HCT116 (cell line): ENCODE results near the gene POLR3F.

ENCODE experiments used
- EZH2 ChIP-seq: fragments of 200-600 bp; sonication (generic); IDR thresholded peaks from 2 replicates; pipeline ENCODE4 v1.6.1; 2017; ENCODE audit warnings: antibody characterized with exemption, mixed run types
- JUND ChIP-seq: IDR thresholded peaks from 2 replicates; pipeline ENCODE4 v1.6.1; 2012
- SP1 ChIP-seq: IDR thresholded peaks from 2 replicates; pipeline ENCODE4 v1.6.1; 2012; ENCODE audit warnings: low read depth
- TF ChIP-seq, protein P1 (sequence below), 3 experiments: fragments of 200-600 bp in 1 of 3; sonication (generic) in 1 of 3; IDR thresholded peaks in 2 of 3; conservative IDR thresholded peaks in 1 of 3; 2 replicates each; pipeline ENCODE4 v1.5.1; 2012 to 2017; ENCODE audit warnings: low read depth in 2 of 3, low read length in 2 of 3, antibody characterized with exemption in 1 of 3, borderline replicate concordance in 1 of 3, control low read depth in 1 of 3, mild to moderate bottlenecking in 1 of 3, mixed read lengths in 1 of 3, mixed run types in 1 of 3, moderate library complexity in 1 of 3; ENCODE audit not compliant: insufficient read depth in 1 of 3

DNA sequence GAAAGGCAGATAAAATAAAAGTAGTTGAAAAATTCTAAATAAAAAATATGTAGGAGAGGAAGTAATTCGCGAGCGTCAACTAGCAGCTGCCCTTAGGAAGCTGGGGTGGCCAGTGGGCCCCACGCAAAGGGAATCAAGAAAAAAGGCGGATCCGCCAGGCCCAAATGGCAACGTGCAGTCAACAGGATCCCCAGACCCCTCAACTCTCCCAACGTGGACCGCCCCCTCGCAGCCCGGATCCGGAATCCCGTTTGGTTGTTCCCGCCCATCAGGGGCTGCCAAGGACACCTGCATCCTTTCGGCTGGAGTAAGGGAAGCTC lies 656 bp upstream of the POLR3F start:
- TF ChIP-seq SP1: no peak
- TF ChIP-seq, protein P1, sequence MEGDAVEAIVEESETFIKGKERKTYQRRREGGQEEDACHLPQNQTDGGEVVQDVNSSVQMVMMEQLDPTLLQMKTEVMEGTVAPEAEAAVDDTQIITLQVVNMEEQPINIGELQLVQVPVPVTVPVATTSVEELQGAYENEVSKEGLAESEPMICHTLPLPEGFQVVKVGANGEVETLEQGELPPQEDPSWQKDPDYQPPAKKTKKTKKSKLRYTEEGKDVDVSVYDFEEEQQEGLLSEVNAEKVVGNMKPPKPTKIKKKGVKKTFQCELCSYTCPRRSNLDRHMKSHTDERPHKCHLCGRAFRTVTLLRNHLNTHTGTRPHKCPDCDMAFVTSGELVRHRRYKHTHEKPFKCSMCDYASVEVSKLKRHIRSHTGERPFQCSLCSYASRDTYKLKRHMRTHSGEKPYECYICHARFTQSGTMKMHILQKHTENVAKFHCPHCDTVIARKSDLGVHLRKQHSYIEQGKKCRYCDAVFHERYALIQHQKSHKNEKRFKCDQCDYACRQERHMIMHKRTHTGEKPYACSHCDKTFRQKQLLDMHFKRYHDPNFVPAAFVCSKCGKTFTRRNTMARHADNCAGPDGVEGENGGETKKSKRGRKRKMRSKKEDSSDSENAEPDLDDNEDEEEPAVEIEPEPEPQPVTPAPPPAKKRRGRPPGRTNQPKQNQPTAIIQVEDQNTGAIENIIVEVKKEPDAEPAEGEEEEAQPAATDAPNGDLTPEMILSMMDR (IDR thresholded peaks at IDR 0.05 in 2 of 3, conservative IDR thresholded peaks at IDR 0.05 in 1 of 3; ENCODE audit: borderline replicate concordance in 1 of 3, insufficient read depth in 1 of 3, low read depth in 2 of 3, low read length in 2 of 3): no peak
- TF ChIP-seq EZH2: no peak
- TF ChIP-seq JUND: no peak
